Measurements from ENCODE around the gene IGFBP5.
A peak's percentile ranks its signal among the peaks of the same experiment; 100 is the strongest.

The IGFBP5 gene

GRCh38 chr2:216650626-216651257, 44.6 kb downstream of the IGFBP5 start:
- TF ChIP-seq CTCF (IDR thresholded peaks at IDR 0.05) = no peak
- H3K4me3 ChIP-seq = no peak overlapping the region
- no peak for DNase-seq (ENCODE audit: low spot score)
- H3K27ac ChIP-seq = peak overlapping the region; percentile 30 to 71

GRCh38 chr2:216649574-216649973, 45.8 kb downstream of the IGFBP5 start:
- Histone ChIP-seq H3K4me3 (no peak overlapping the region), H3K27ac (peak overlapping the region in 1 of 2 donors; percentile 71)
- no peak for TF ChIP-seq CTCF (IDR thresholded peaks at IDR 0.05)
- no peak for DNase-seq (ENCODE audit: low spot score)

- DNase-seq (ENCODE audit: low spot score) = no peak
- H3K4me3 ChIP-seq = no peak overlapping the region
- peak overlapping the region in 1 of 2 donors; percentile 58 for H3K27ac ChIP-seq
- TF ChIP-seq CTCF (IDR thresholded peaks at IDR 0.05) = no peak
Measured at GRCh38 chr2:216648105-216648504, 47.2 kb downstream of the IGFBP5 start.

GRCh38 chr2:216646116-216646515, 49.2 kb downstream of the IGFBP5 start:
- peak overlapping the region in 1 of 2 donors; percentile 15 for H3K27ac ChIP-seq
- no peak overlapping the region for H3K4me3 ChIP-seq
- DNase-seq (ENCODE audit: low spot score) = no peak
- no peak for TF ChIP-seq CTCF (IDR thresholded peaks at IDR 0.05)

- TF ChIP-seq CTCF (IDR thresholded peaks at IDR 0.05) = no peak
- DNase-seq (ENCODE audit: low spot score) = no peak
- no peak overlapping the region for H3K4me3 ChIP-seq
- H3K27ac ChIP-seq = peak overlapping the region in 1 of 2 donors; percentile 79
Measured at GRCh38 chr2:216645636-216645950, 49.8 kb downstream of the IGFBP5 start.

- no peak for DNase-seq (ENCODE audit: low spot score)
- H3K4me3 ChIP-seq = no peak overlapping the region
- TF ChIP-seq CTCF (IDR thresholded peaks at IDR 0.05) = no peak
- H3K27ac ChIP-seq = peak overlapping the region; percentile 6 to 79
Measured at GRCh38 chr2:216644842-216645635, 50.3 kb downstream of the IGFBP5 start.
